22Rv1 (cell line): ENCODE results near the gene RELB.

Experiments
- CTCF ChIP-seq: fragments of 450-650 bp; IDR thresholded peaks from 2 replicates; pipeline ENCODE4 v1.5.1; 2017; ENCODE audit warnings: mild to moderate bottlenecking
- ZFX ChIP-seq: fragments of 450-650 bp; IDR thresholded peaks from 2 replicates; pipeline ENCODE4 v1.6.1; 2017; ENCODE audit warnings: antibody characterized with exemption, borderline replicate concordance

GRCh38 chr19:45008552-45008951 lies 7.3 kb downstream of the RELB start:
- TF ChIP-seq CTCF: no peak
- no peak for TF ChIP-seq ZFX
